LNCAP (cell line): ENCODE data around the gene MARCHF3.

Source experiments
- TF ChIP-seq, protein P1 (sequence below): fragments of 450-650 bp; IDR thresholded peaks from 2 replicates; pipeline ENCODE4 v1.5.1; 2017; ENCODE audit warnings: mild to moderate bottlenecking

The MARCHF3 gene

DNA sequence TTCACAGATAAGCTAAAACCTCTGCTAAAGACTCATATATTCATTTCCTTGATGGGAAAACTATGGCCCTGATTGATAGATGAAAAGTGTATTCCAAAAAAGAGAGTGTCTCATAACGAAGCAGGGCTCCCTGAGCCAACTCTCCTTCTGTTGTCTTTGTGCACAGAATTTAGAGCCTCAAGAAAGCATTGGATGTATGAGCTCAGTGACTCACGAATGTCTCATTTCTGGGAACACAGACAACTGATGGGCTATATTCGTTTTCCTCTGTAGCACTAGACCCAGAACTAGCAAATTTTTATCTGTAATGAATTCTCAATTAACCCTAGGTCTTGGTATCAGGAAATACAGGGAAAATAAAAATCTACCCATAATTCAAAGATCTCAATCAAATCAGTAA is 165.1 kb downstream of the MARCHF3 start:
- TF ChIP-seq, protein P1, sequence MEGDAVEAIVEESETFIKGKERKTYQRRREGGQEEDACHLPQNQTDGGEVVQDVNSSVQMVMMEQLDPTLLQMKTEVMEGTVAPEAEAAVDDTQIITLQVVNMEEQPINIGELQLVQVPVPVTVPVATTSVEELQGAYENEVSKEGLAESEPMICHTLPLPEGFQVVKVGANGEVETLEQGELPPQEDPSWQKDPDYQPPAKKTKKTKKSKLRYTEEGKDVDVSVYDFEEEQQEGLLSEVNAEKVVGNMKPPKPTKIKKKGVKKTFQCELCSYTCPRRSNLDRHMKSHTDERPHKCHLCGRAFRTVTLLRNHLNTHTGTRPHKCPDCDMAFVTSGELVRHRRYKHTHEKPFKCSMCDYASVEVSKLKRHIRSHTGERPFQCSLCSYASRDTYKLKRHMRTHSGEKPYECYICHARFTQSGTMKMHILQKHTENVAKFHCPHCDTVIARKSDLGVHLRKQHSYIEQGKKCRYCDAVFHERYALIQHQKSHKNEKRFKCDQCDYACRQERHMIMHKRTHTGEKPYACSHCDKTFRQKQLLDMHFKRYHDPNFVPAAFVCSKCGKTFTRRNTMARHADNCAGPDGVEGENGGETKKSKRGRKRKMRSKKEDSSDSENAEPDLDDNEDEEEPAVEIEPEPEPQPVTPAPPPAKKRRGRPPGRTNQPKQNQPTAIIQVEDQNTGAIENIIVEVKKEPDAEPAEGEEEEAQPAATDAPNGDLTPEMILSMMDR, result no peak

DNA sequence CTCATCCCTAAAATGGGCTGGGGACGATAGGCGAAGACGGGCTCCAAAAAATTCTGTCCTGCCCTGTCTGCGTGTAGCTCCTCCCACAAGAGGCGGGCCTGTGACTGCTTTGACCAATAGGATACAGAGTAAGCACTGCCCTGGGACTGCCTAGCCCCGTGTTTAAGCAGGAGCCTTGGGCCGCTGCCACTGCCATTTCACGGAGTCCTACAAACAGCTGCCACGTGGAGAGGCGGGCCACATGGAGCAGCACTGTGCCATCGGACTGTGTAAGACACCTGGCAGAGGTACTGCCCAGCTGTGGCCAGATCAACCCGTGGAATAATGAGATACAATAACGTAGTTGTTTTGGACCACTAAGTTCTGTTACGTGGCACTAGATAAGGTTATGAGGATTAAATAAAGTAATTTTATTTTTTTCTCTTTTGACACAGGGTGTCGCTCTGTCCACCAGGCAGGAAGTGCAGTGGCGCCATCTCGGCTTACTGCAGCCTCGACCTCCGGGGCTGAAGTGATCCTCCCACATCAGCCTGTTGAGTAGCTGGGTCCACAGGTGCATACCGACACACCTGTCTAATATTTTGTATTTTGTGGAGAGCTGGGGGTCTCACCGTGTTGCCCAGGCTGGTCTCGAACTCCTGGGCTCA is 166.2 kb downstream of the MARCHF3 start:
- TF ChIP-seq, protein P1, result no peak

DNA sequence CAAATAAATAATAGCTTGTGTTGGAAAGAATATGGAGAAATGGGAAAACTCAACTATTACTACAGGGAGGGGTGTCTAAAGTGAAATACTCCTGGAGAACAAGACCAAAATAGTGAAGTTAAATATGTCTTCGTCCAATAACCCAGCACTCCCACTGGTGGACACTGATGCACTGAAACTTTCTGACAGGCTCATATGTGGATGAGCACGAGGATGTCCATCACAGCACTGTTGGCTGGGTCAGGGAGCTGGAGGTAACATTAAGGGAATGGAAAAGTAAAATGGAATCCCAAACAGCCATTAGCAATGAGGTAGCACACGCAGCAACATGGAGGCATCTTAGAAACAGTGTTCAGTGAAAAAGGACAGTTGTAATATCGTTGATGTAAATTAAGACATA is 167.0 kb downstream of the MARCHF3 start:
- TF ChIP-seq, protein P1, result no peak

DNA sequence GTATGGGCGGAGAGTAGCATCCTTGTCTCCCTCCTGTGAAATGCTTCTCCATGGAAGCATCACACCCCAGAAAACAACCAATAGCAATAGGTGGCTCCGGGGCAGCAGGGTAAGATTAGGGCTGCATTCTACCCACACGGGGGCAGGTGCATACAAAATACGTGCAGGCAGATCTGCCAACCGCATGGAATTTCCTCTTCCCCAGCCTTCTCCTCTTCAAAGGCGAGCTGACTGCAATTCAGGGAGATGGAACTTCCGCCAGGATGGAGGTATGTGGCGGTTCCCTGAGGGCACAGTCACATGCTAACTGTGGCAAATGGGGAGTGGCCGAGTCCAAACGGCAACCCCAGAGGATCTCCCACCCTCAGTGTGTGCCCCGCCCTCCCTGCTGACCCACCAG is 171.9 kb downstream of the MARCHF3 start:
- TF ChIP-seq, protein P1, result no peak

DNA sequence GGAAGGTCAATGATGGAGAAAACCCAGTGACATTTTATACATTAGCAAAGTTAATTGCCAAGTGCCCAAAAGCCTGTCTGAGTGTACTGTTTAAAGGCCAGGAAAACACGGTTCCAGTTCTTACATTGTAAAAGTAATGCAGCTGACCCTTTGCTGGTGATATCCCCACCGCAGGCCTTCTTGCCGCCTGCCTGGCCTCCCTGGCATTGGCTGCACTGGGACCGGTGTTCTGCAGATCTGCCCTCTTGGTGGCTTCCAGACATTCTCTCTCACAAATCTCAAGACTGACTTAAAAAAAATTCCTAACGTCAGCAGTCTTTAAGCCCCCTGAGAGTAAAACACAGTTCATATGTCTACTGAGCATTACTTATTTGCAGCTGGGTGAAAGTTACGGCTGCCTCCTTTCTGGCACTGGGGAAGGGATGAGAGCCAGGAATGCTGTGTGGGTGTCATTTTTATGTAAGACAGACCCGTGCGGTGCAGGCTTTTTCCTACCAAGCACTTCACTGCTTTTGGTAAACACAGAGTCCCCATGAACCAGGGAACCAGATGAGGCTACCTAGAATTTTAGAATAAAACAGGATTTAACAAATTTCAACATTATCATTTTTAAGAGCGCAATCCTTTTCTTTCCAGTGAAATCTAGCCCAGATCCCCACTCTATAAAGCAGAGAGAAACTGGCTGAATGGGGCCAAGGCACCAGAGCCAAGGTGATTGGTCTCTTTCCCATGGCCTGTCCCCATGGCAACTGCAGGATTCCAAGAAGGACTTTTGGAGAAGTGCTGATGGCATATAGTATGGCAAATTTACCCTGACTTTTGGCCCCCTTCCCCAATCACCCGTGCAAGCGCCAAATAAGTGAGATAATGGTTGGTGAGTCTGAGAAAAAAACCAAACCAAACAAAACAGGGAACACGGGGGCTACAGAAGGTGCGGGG is 172.6 kb downstream of the MARCHF3 start:
- TF ChIP-seq, protein P1, result no peak

DNA sequence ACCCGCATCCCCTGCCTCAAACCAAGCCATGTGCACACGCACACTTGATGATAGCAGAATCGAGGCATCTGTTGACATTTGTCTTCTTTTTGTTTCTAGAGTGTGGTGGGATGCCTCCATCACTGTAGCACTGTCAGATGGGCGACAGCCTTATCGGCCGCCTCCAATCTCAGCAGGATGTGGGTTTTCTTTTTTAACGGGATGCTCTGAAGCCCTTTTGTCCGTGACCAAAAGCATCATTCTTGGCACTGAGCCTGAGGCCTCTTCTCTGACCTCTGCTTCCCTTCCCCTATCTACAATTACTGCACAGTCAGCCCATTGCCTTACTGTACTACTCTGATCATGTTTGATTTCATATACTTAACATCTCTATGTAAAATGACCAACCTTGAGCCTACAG is 175.1 kb downstream of the MARCHF3 start:
- TF ChIP-seq, protein P1, result no peak

DNA sequence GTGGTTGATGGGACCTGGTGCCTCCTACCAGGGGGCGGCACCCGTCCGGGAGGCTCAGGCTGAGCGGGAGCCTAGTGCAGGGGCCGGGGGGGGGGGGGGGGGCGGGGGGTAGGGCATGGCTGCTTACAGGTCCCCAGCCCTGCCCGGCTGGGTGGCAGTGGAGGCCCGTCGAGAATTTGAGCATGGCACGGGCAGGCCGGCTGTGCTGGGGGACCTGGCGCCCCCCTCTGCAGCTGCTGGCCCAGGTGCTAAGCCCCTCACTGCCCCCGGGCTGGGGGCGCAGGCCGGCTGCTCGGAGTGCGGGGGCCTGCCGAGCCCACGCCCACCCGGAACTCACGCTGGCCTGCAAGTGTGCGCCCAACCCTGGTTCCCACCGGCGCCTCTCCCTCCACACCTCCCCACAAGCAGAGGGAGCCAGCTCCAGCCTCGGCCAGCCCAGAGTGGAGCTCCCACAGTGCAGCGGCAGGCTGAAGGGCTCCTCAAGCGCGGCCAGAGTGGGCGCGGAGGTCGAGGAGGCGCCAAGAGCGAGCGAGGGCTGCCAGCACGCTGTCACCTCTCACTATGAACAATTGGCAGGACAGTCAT is 175.7 kb downstream of the MARCHF3 start:
- TF ChIP-seq, protein P1, result no peak
